Psoas muscle (tissue), 8 donors: ENCODE results near the gene NOP10. TPM values are rescaled to one million over a fixed set of nuclear protein-coding genes. Genes with fewer than 3 reads are reported as not detected.

Experiments used
- ATAC-seq, 4 donors: fragments of 200-7000 bp; cut with Tn5 transposase; one replicate each; pipeline ENCODE4 v1.9.1; 2020; ENCODE audit warnings: moderate library complexity in 3 of 4, mild to moderate bottlenecking in 2 of 4
- DNase-seq, 2 donors: peaks; one replicate each; pipeline ENCODE4 v3.0.0-alpha.2; 2020
- H3K27ac ChIP-seq: fragments of 200-600 bp; one replicate; pipeline ENCODE4 v1.8.0; 2022
- H3K27me3 ChIP-seq, 3 donors: fragments of 200-600 bp in 1 of 3; one replicate each; pipeline versions ENCODE4 v1.6.1 to v1.8.0; 2013 to 2022; ENCODE audit warnings: low read length in 2 of 3, mild to moderate bottlenecking in 2 of 3, moderate library complexity in 1 of 3; ENCODE audit not compliant: insufficient read depth in 3 of 3
- H3K36me3 ChIP-seq, 2 donors: fragments of 200-600 bp in 1 of 2; one replicate each; pipeline versions ENCODE4 v1.6.1 to v1.8.0; 2013 to 2022; ENCODE audit warnings: low read depth in 1 of 2, mild to moderate bottlenecking in 1 of 2, moderate library complexity in 1 of 2; ENCODE audit not compliant: insufficient read depth in 1 of 2
- H3K4me1 ChIP-seq: fragments of 200-600 bp; one replicate; pipeline ENCODE4 v1.8.0; 2022
- H3K4me3 ChIP-seq: fragments of 200-600 bp; one replicate; pipeline ENCODE4 v1.8.0; 2022; ENCODE audit warnings: mild to moderate bottlenecking
- H3K9me3 ChIP-seq: fragments of 200-600 bp; one replicate; pipeline ENCODE4 v1.8.0; 2022
- WGBS, 3 donors: extraction: QIAGEN DNeasy Blood & Tissue Kit; methylation state at CpG; one replicate each; pipeline versions ENCODE4 v1.1.6 to v1.1.7; 2013; 5-methylcytosine and 5-hydroxymethylcytosine counted together
- intact Hi-C, 2 donors: fragments of 100-400 bp; cut with DNase I; formaldehyde crosslinking; loops; one replicate each; pipeline versions ENCODE4 v1.11.0 to v1.14.2; 2022
- polyA plus RNA-seq, 3 donors: library from polyadenylated mRNA; stranded (reverse); fragments of 200-250 nt; gene quantifications; one replicate each; pipeline ENCODE4 v1.2.3, GENCODE V29; 2013
- total RNA-seq, 4 donors: library from RNA; stranded (reverse); fragmentation: NEBNext Ultra II Directional in 2 of 4; extraction: Animal tissue kit (Norgen Biotek cat#: 25700) in 2 of 4; gene quantifications; one replicate each; pipeline versions ENCODE4 v1.2.1 to v1.2.4, GENCODE V29; 2021 to 2023
- TF ChIP-seq, protein P1 (sequence below): fragments of 200-600 bp; IDR thresholded peaks from one replicate; pipeline ENCODE4 v1.8.0; 2022; ENCODE audit warnings: antibody characterized with exemption
- donor health status: healthy with polysubstance abuse.
- donor health status: DM: no; HTN: no; CAD: no; lungs with moderate emphysema.
- donor health status: Bipolar disorder and iron deficiency.
- donor health status: healthy.
- donor health status: DM: yes; HTN: yes; CAD: no.
- donor health status: DM: no; HTN: no; CAD: no.
- donor health status: DM: no; HTN: no; CAD: no.
- donor health status: DM: yes; HTN: yes; CAD: no.

NOP10 gene
- total and polyA plus RNA-seq, 7 donors, result 123 to 441 (median 146) TPM

DNA sequence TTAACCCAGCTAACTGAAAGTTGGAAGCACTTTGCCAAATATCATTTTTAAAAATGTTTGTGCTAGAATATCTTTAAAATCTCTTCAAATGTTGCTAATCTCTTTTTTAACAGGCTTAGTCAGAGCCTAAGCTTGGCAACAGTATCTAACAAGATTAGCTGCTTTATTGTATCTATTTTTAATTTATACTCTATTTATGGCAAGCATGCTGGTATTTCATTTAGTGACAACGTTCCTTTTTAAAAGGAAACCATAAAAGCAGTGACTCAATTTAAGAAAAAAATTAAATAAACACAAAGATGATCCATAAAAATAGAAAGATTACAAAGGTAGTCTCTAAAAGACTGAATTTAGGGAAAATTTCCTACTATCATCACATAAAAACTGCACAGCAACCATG is 45.9 kb downstream of the NOP10 start:
- Histone ChIP-seq H3K9me3 (no peaks in the 10 kb centered on the region), H3K27ac (peak overlapping the region; percentile 44), H3K36me3 (no peaks in the 10 kb centered on the region), H3K27me3 (no peaks in the 10 kb centered on the region), H3K4me1 (peaks cover 17% of the 10 kb centered on the region), H3K4me3 (no peak overlapping the region)
- DNase-seq (no peak), ATAC-seq (peak in 2 of 4 donors; percentile 34 to 48)
- WGBS, 3 donors, result 0 to 6% (median 4%) methylated on average over 1 of the region's 1 CpG
- TF ChIP-seq, protein P1, sequence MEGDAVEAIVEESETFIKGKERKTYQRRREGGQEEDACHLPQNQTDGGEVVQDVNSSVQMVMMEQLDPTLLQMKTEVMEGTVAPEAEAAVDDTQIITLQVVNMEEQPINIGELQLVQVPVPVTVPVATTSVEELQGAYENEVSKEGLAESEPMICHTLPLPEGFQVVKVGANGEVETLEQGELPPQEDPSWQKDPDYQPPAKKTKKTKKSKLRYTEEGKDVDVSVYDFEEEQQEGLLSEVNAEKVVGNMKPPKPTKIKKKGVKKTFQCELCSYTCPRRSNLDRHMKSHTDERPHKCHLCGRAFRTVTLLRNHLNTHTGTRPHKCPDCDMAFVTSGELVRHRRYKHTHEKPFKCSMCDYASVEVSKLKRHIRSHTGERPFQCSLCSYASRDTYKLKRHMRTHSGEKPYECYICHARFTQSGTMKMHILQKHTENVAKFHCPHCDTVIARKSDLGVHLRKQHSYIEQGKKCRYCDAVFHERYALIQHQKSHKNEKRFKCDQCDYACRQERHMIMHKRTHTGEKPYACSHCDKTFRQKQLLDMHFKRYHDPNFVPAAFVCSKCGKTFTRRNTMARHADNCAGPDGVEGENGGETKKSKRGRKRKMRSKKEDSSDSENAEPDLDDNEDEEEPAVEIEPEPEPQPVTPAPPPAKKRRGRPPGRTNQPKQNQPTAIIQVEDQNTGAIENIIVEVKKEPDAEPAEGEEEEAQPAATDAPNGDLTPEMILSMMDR, result no peak
- intact Hi-C loops, result no loop called here

DNA sequence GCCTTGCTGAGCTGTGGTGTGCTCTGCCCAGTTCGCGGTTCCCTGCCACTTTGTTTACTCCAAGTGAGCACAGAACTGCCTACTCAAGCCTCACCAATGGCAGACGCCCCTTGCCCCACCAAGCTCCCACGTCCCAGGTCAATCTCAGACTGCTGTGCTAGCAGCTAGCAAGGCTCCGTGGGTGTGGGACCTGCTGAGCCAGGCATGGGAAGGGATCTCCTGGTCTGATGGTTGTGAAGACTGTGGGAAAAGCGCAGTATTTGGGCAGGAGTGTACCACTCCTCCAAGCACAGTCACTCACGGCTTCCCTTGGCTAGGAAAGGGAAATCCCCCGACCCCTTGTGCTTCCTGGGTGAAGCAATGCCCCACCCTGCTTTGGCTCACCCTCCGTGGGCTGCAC is 50.3 kb downstream of the NOP10 start:
- Histone ChIP-seq H3K36me3 (no peaks in the 10 kb centered on the region), H3K27ac (no peak overlapping the region), H3K27me3 (no peaks in the 10 kb centered on the region), H3K4me1 (peaks cover 15% of the 10 kb centered on the region), H3K4me3 (no peak overlapping the region), H3K9me3 (no peaks in the 10 kb centered on the region)
- WGBS, 3 donors, result 92 to 97% (median 94%) methylated on average over 9 of the region's 9 CpGs
- TF ChIP-seq, protein P1, result no peak
- ATAC-seq, result no peak
- no peak for DNase-seq
- intact Hi-C loops, result no loop called here

Other genes with a start within 250 kb of the NOP10 start
- 10 to 100 TPM; 50.4 to 82.8 (median 65.1) TPM for gene EMC7, start 241.3 kb downstream of the NOP10 start, total RNA-seq
- gene EMC7, start 241.3 kb downstream of the NOP10 start, polyA plus RNA-seq, result 100 to 1,000 TPM in 2 of 3 donors, 10 to 100 TPM in 1; 99.8 to 128 (median 117) TPM
- 1 to 10 TPM; 1.4 to 2.1 (median 1.8) TPM for gene PGBD4, start 241.1 kb downstream of the NOP10 start, total RNA-seq
- gene PGBD4, start 241.1 kb downstream of the NOP10 start, polyA plus RNA-seq, result 1 to 10 TPM in 2 of 3 donors, under 1 TPM in 1; 0.70 to 5.0 (median 1.0) TPM
- 10 to 100 TPM; 12.2 to 19.5 (median 16.4) TPM for gene KATNBL1, start 133.0 kb downstream of the NOP10 start, total RNA-seq
- 10 to 100 TPM; 10.4 to 22.3 (median 17.5) TPM for gene KATNBL1, start 133.0 kb downstream of the NOP10 start, polyA plus RNA-seq
- gene EMC4, start 118.1 kb downstream of the NOP10 start, total RNA-seq, result 100 to 1,000 TPM in 3 of 4 donors, 10 to 100 TPM in 1; 95.8 to 120 (median 107) TPM
- 100 to 1,000 TPM; 145 to 206 (median 163) TPM for gene EMC4, start 118.1 kb downstream of the NOP10 start, polyA plus RNA-seq
- gene SLC12A6, start 5.4 kb downstream of the NOP10 start, total RNA-seq, result 10 to 100 TPM in 3 of 4 donors, 1 to 10 TPM in 1; 8.7 to 22.1 (median 18.8) TPM
- gene SLC12A6, start 5.4 kb downstream of the NOP10 start, polyA plus RNA-seq, result 10 to 100 TPM in 1 of 3 donors, 1 to 10 TPM in 2; 2.3 to 12.3 (median 5.3) TPM
- gene NUTM1, start 179 bp upstream of the NOP10 start, total RNA-seq, result not detected
- under 1 TPM in 1 of 3 donors, not detected in 2; 0.01 TPM for gene NUTM1, start 179 bp upstream of the NOP10 start, polyA plus RNA-seq
- gene LPCAT4, start 24.1 kb upstream of the NOP10 start, total RNA-seq, result 10 to 100 TPM in 2 of 4 donors, 1 to 10 TPM in 2; 8.4 to 13.1 (median 10.2) TPM
- gene LPCAT4, start 24.1 kb upstream of the NOP10 start, polyA plus RNA-seq, result 1 to 10 TPM; 6.7 to 8.5 (median 7.7) TPM
- gene GOLGA8A, start 94.7 kb upstream of the NOP10 start, total RNA-seq, result 10 to 100 TPM in 1 of 4 donors, 1 to 10 TPM in 3; 5.3 to 17.8 (median 7.0) TPM
- 10 to 100 TPM in 1 of 3 donors, 1 to 10 TPM in 2; 3.5 to 12.2 (median 6.8) TPM for gene GOLGA8A, start 94.7 kb upstream of the NOP10 start, polyA plus RNA-seq
- 1 to 10 TPM; 5.3 to 9.3 (median 6.0) TPM for gene GOLGA8B, start 240.5 kb upstream of the NOP10 start, total RNA-seq
- 1 to 10 TPM; 2.3 to 4.4 (median 3.9) TPM for gene GOLGA8B, start 240.5 kb upstream of the NOP10 start, polyA plus RNA-seq